Measurements from ENCODE around the gene SLC25A12.

Gene SLC25A12

DNA sequence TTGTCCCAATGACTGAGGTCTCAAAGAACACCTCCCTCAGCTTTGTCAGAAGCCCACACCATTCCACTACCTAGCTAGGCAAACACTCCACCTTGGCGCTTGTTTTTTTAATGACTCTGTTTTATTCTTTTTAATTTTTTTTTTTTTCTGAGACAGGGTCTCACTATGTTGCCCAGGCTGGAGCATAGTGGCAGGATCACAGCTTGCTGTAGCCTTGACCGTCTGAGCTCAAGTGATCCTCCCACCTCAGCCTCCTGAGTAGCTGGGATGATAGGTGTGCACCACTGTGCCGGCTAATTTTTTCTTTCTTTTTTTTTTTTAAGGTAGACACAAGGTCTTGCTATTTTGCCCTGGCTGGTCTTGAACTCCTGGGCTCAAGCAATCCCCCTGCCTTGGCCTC is 101.9 kb downstream of the SLC25A12 start:
- Histone ChIP-seq H3K27me3 (replicated peaks in 2 of 5; ENCODE audit: control insufficient read depth in 4 of 5, insufficient read depth in 5 of 5, low read length in 4 of 5) (no peaks in the 10 kb centered on the region), H3K36me3 (ENCODE audit: control insufficient read depth in 4 of 4, insufficient read depth in 4 of 4, low read length in 3 of 4) (peaks cover 0 to 33% (median 14%) of the 10 kb centered on the region in 4 experiments), H3K4me1 (ENCODE audit: control extremely low read depth in 1 of 4, control insufficient read depth in 4 of 4, insufficient read depth in 4 of 4, low read length in 3 of 4) (peaks cover 8 to 25% (median 22%) of the 10 kb centered on the region in 4 experiments), H3K27ac (ENCODE audit: insufficient read depth in 1 of 2, low read depth in 1 of 2, low read length in 2 of 2, poor library complexity in 1 of 2, severe bottlenecking in 2 of 2) (no peak overlapping the region), H3K4me3 (ENCODE audit: control insufficient read depth in 1 of 7, extremely low read depth in 1 of 7, insufficient read depth in 4 of 7, low read depth in 2 of 7, low read length in 6 of 7) (no peak overlapping the region), H3K9me3 (ENCODE audit: control extremely low read depth in 1 of 5, control insufficient read depth in 4 of 5, insufficient read depth in 2 of 5, low read depth in 1 of 5, low read length in 4 of 5) (no peaks in the 10 kb centered on the region)
- ChIA-PET CTCF (interaction anchor here (1.3 to 1.8 kb wide), 2 partner anchors 9 to 669 kb away, joined by 3 to 5 read pairs; no protein-coding TSS in a partner anchor), POLR2A (no interaction called here)
- 100% methylated on average over 1 of the region's 3 CpGs for whole genome bisulfite sequencing (ENCODE audit: insufficient coverage)
- no peak for DNase-seq

- WGBS (ENCODE audit: insufficient coverage) = 98% methylated on average over 4 of the region's 4 CpGs
- Histone ChIP-seq H3K27ac (ENCODE audit: insufficient read depth in 1 of 2, low read depth in 1 of 2, low read length in 2 of 2, poor library complexity in 1 of 2, severe bottlenecking in 2 of 2) (no peak overlapping the region), H3K4me1 (ENCODE audit: control extremely low read depth in 1 of 4, control insufficient read depth in 4 of 4, insufficient read depth in 4 of 4, low read length in 3 of 4) (peaks cover 8 to 25% (median 22%) of the 10 kb centered on the region in 4 experiments), H3K4me3 (ENCODE audit: control insufficient read depth in 1 of 7, extremely low read depth in 1 of 7, insufficient read depth in 4 of 7, low read depth in 2 of 7, low read length in 6 of 7) (no peak overlapping the region), H3K36me3 (ENCODE audit: control insufficient read depth in 4 of 4, insufficient read depth in 4 of 4, low read length in 3 of 4) (peaks cover 2 to 41% (median 19%) of the 10 kb centered on the region in 4 experiments), H3K27me3 (replicated peaks in 2 of 5; ENCODE audit: control insufficient read depth in 4 of 5, insufficient read depth in 5 of 5, low read length in 4 of 5) (no peaks in the 10 kb centered on the region), H3K9me3 (ENCODE audit: control extremely low read depth in 1 of 5, control insufficient read depth in 4 of 5, insufficient read depth in 2 of 5, low read depth in 1 of 5, low read length in 4 of 5) (no peaks in the 10 kb centered on the region)
- ChIA-PET CTCF (interaction anchor here (1.8 kb wide), 1 partner anchor 9 kb away, joined by 5 read pairs; no protein-coding TSS in a partner anchor), POLR2A (no interaction called here)
- no peak for DNase-seq
Observed at GRCh38 chr2:171791361-171791760, 102.7 kb downstream of the SLC25A12 start.

GRCh38 chr2:171789956-171790355 is 104.1 kb downstream of the SLC25A12 start:
- DNase-seq = no peak
- no peak overlapping the region for H3K27ac ChIP-seq (ENCODE audit: insufficient read depth in 1 of 2, low read depth in 1 of 2, low read length in 2 of 2, poor library complexity in 1 of 2, severe bottlenecking in 2 of 2)
- no peak overlapping the region for H3K4me3 ChIP-seq (ENCODE audit: control insufficient read depth in 1 of 7, extremely low read depth in 1 of 7, insufficient read depth in 4 of 7, low read depth in 2 of 7, low read length in 6 of 7)
- POLR2A ChIA-PET = no interaction called here
- peaks cover 7 to 17% (median 16%) of the 10 kb centered on the region in 4 experiments for H3K4me1 ChIP-seq (ENCODE audit: control extremely low read depth in 1 of 4, control insufficient read depth in 4 of 4, insufficient read depth in 4 of 4, low read length in 3 of 4)
- no peaks in the 10 kb centered on the region for H3K9me3 ChIP-seq (ENCODE audit: control extremely low read depth in 1 of 5, control insufficient read depth in 4 of 5, insufficient read depth in 2 of 5, low read depth in 1 of 5, low read length in 4 of 5)
- CTCF ChIA-PET = interaction anchor here (1.0 to 1.8 kb wide), 3 partner anchors 11 to 22 kb away, joined by 3 to 5 read pairs (median 4); no protein-coding TSS in a partner anchor
- H3K36me3 ChIP-seq (ENCODE audit: control insufficient read depth in 4 of 4, insufficient read depth in 4 of 4, low read length in 3 of 4) = peaks cover 2 to 50% (median 27%) of the 10 kb centered on the region in 4 experiments
- no peaks in the 10 kb centered on the region for H3K27me3 ChIP-seq (replicated peaks in 2 of 5; ENCODE audit: control insufficient read depth in 4 of 5, insufficient read depth in 5 of 5, low read length in 4 of 5)
- WGBS (ENCODE audit: insufficient coverage) = 92% methylated on average over 5 of the region's 6 CpGs

DNA sequence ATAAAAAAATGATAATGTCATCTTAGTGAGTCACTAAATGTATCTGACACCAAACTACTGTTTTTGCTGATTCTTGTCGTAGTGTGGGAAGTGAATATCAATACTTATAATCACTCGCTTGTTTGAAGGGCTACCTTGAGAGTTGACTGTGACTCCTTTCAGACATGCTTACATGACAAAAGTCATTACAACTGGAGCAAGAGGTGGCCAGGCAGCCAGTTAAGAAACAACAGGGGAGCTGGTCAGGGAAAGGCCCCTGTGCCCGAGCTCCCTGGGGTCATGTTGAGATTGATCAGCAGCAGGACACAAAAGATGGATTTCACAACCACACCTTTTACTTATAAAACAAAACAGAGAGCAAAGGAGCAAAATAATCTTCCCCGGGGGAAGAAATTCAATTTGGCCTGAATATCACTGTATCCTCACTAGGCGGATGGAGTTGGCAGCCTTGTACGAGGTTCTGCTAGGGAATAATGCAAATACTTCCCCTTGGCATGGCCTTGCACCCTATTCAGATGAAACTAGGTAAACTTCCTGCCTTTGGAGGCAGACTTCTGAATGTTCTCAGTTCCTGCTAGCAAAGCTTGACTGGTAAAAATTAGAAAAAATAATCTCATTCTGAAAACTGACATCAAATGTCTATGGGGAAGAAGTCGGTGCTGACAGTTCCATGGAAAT is 105.6 kb downstream of the SLC25A12 start:
- no peak overlapping the region for H3K27ac ChIP-seq (ENCODE audit: insufficient read depth in 1 of 2, low read depth in 1 of 2, low read length in 2 of 2, poor library complexity in 1 of 2, severe bottlenecking in 2 of 2)
- ChIA-PET POLR2A (no interaction called here), CTCF (no interaction called here)
- 88% methylated on average over 5 of the region's 7 CpGs for WGBS (ENCODE audit: insufficient coverage)
- no peak overlapping the region for H3K4me3 ChIP-seq (ENCODE audit: control insufficient read depth in 1 of 7, extremely low read depth in 1 of 7, insufficient read depth in 4 of 7, low read depth in 2 of 7, low read length in 6 of 7)
- H3K36me3 ChIP-seq (ENCODE audit: control insufficient read depth in 4 of 4, insufficient read depth in 4 of 4, low read length in 3 of 4) = peaks cover 12 to 62% (median 36%) of the 10 kb centered on the region in 4 experiments
- H3K9me3 ChIP-seq (ENCODE audit: control extremely low read depth in 1 of 5, control insufficient read depth in 4 of 5, insufficient read depth in 2 of 5, low read depth in 1 of 5, low read length in 4 of 5) = no peaks in the 10 kb centered on the region
- DNase-seq = no peak
- H3K27me3 ChIP-seq (replicated peaks in 2 of 5; ENCODE audit: control insufficient read depth in 4 of 5, insufficient read depth in 5 of 5, low read length in 4 of 5) = no peaks in the 10 kb centered on the region
- H3K4me1 ChIP-seq (ENCODE audit: control extremely low read depth in 1 of 4, control insufficient read depth in 4 of 4, insufficient read depth in 4 of 4, low read length in 3 of 4) = peaks cover under 1 to 5% (median 3%) of the 10 kb centered on the region in 4 experiments

DNA sequence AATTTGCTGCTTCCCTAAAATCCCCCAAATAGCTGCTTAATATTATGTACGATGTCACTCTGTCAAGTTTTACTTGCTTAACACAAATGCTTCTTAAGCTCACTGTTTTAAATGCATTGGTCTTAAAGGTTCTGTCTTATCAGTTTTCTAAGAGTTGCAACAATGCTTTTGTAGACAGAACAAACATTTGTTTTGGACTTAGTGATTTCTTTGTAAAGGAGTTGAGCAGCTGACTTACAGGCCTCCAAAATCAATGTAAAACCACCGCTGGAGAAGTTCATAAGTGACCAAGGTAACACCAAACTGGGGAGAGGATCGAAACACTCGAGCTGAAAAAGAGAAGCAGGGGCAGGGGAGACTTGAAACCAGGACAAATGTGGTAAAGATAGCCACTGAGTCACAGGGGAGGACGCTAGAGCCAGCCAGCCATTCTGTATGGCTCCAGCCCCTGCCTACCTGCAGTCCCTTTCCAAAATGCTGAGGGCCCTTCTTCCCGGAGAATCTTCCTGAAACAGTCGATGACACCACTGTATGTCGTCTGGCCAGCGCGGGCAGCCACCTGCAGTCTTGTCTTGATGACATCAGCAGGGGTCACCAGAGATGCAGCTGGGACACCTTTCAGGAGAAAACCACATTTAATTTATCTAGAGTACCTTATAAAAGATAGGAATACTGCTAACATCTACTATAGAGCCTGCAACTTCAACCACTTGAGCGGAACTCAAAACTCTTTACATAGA is 106.5 kb downstream of the SLC25A12 start:
- no peak overlapping the region for H3K27ac ChIP-seq (ENCODE audit: insufficient read depth in 1 of 2, low read depth in 1 of 2, low read length in 2 of 2, poor library complexity in 1 of 2, severe bottlenecking in 2 of 2)
- no peak overlapping the region for H3K4me3 ChIP-seq (ENCODE audit: control insufficient read depth in 1 of 7, extremely low read depth in 1 of 7, insufficient read depth in 4 of 7, low read depth in 2 of 7, low read length in 6 of 7)
- no peaks in the 10 kb centered on the region for H3K9me3 ChIP-seq (ENCODE audit: control extremely low read depth in 1 of 5, control insufficient read depth in 4 of 5, insufficient read depth in 2 of 5, low read depth in 1 of 5, low read length in 4 of 5)
- DNase-seq = no peak
- H3K4me1 ChIP-seq (ENCODE audit: control extremely low read depth in 1 of 4, control insufficient read depth in 4 of 4, insufficient read depth in 4 of 4, low read length in 3 of 4) = peaks cover 0 to 2% (median 0%) of the 10 kb centered on the region in 4 experiments
- ChIA-PET POLR2A (no interaction called here), CTCF (interaction anchor here (0.7 kb wide), 1 partner anchor 9 kb away, joined by 3 read pairs; no protein-coding TSS in a partner anchor)
- no peaks in the 10 kb centered on the region for H3K27me3 ChIP-seq (replicated peaks in 2 of 5; ENCODE audit: control insufficient read depth in 4 of 5, insufficient read depth in 5 of 5, low read length in 4 of 5)
- H3K36me3 ChIP-seq (ENCODE audit: control insufficient read depth in 4 of 4, insufficient read depth in 4 of 4, low read length in 3 of 4) = peaks cover 13 to 68% (median 34%) of the 10 kb centered on the region in 4 experiments
- 100% methylated on average over 9 of the region's 11 CpGs for WGBS (ENCODE audit: insufficient coverage)

DNA sequence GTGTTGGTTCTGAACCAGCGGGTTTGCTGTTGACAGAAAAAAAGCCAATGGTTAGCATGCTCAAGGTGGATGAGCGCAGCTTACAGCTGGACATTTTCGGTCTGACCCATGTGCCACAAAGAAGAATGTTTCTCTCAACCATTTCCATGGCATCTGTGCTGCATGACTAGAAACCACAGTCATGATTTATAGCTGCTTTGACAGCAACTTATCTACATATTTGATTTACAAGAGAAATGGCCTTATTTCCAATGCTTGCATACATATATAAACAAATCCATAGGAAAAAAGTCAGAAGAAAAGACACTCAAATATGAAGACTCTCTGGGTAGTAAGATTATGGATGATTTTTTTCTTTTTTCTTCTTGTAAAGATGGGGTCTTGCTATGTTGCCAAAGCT is 108.6 kb downstream of the SLC25A12 start:
- no peak for DNase-seq
- CTCF ChIA-PET = interaction anchor here (1.1 kb wide), 1 partner anchor 334 kb away, joined by 3 read pairs; no protein-coding TSS in a partner anchor
- Histone ChIP-seq H3K27ac (ENCODE audit: insufficient read depth in 1 of 2, low read depth in 1 of 2, low read length in 2 of 2, poor library complexity in 1 of 2, severe bottlenecking in 2 of 2) (no peak overlapping the region), H3K9me3 (ENCODE audit: control extremely low read depth in 1 of 5, control insufficient read depth in 4 of 5, insufficient read depth in 2 of 5, low read depth in 1 of 5, low read length in 4 of 5) (peaks cover 0 to 3% (median 0%) of the 10 kb centered on the region in 5 experiments), H3K36me3 (ENCODE audit: control insufficient read depth in 4 of 4, insufficient read depth in 4 of 4, low read length in 3 of 4) (peaks cover 13 to 62% (median 32%) of the 10 kb centered on the region in 4 experiments), H3K27me3 (replicated peaks in 2 of 5; ENCODE audit: control insufficient read depth in 4 of 5, insufficient read depth in 5 of 5, low read length in 4 of 5) (no peaks in the 10 kb centered on the region), H3K4me3 (ENCODE audit: control insufficient read depth in 1 of 7, extremely low read depth in 1 of 7, insufficient read depth in 4 of 7, low read depth in 2 of 7, low read length in 6 of 7) (no peak overlapping the region), H3K4me1 (ENCODE audit: control extremely low read depth in 1 of 4, control insufficient read depth in 4 of 4, insufficient read depth in 4 of 4, low read length in 3 of 4) (no peaks in the 10 kb centered on the region)
- WGBS (ENCODE audit: insufficient coverage) = 100% methylated on average over 3 of the region's 3 CpGs
- POLR2A ChIA-PET = no interaction called here

- ChIA-PET POLR2A (no interaction called here), CTCF (interaction anchor here (1.0 kb wide), 1 partner anchor 9 kb away, joined by 3 read pairs; no protein-coding TSS in a partner anchor)
- H3K4me3 ChIP-seq (ENCODE audit: control insufficient read depth in 1 of 7, extremely low read depth in 1 of 7, insufficient read depth in 4 of 7, low read depth in 2 of 7, low read length in 6 of 7) = no peak overlapping the region
- H3K4me1 ChIP-seq (ENCODE audit: control extremely low read depth in 1 of 4, control insufficient read depth in 4 of 4, insufficient read depth in 4 of 4, low read length in 3 of 4) = no peaks in the 10 kb centered on the region
- 100% methylated on average over 1 of the region's 3 CpGs for WGBS (ENCODE audit: insufficient coverage)
- H3K9me3 ChIP-seq (ENCODE audit: control extremely low read depth in 1 of 5, control insufficient read depth in 4 of 5, insufficient read depth in 2 of 5, low read depth in 1 of 5, low read length in 4 of 5) = peaks cover 0 to 11% (median 6%) of the 10 kb centered on the region in 5 experiments
- H3K27me3 ChIP-seq (replicated peaks in 2 of 5; ENCODE audit: control insufficient read depth in 4 of 5, insufficient read depth in 5 of 5, low read length in 4 of 5) = no peaks in the 10 kb centered on the region
- H3K27ac ChIP-seq (ENCODE audit: insufficient read depth in 1 of 2, low read depth in 1 of 2, low read length in 2 of 2, poor library complexity in 1 of 2, severe bottlenecking in 2 of 2) = no peak overlapping the region
- peaks cover 0 to 13% (median under 1%) of the 10 kb centered on the region in 4 experiments for H3K36me3 ChIP-seq (ENCODE audit: control insufficient read depth in 4 of 4, insufficient read depth in 4 of 4, low read length in 3 of 4)
- no peak for DNase-seq
Observed at GRCh38 chr2:171778515-171778914, 115.5 kb downstream of the SLC25A12 start.
